GM18951 (cell line): ENCODE measurements around the gene LARP7.
"Not testable (repeated sequence)": the region's sequence is repeated elsewhere in the genome, so short reads cannot be mapped to it uniquely, and the experiment has no call there.

Experiments used
- POLR2A ChIP-seq: IDR thresholded peaks from 4 replicates; pipeline ENCODE4 v1.6.1; 2011; ENCODE audit warnings: mild to moderate bottlenecking; ENCODE audit not compliant: insufficient read length, insufficient read depth; ENCODE audit errors: extremely low read depth
- in situ Hi-C: fragments of 300-500 bp; cut with MboI; formaldehyde crosslinking; loops from one replicate; pipeline ENCODE4 v1.12.0; 2022; ENCODE audit warnings: low sequenced_read_pairs, mixed read lengths, inconsistent platforms; ENCODE audit not compliant: unreplicated experiment

LARP7 gene

GRCh38 chr4:112673686-112674085 is 36.7 kb downstream of the LARP7 start:
- TF ChIP-seq POLR2A: no peak
- in situ Hi-C loops: no loop called here

GRCh38 chr4:112674376-112674775 is 37.4 kb downstream of the LARP7 start:
- TF ChIP-seq POLR2A: no peak
- in situ Hi-C loops: no loop called here

- no peak for TF ChIP-seq POLR2A
- in situ Hi-C loops: no loop called here
These were observed 40.7 kb downstream of the LARP7 start for GRCh38 chr4:112677519-112678091.

GRCh38 chr4:112680996-112681395 is 44.1 kb downstream of the LARP7 start:
- in situ Hi-C loops: no loop called here
- TF ChIP-seq POLR2A: no peak

- in situ Hi-C loops: no loop called here
- no peak for TF ChIP-seq POLR2A
These were observed 56.6 kb downstream of the LARP7 start for GRCh38 chr4:112693507-112693906.

- in situ Hi-C loops: no loop called here
These were observed 63.7 kb downstream of the LARP7 start for GRCh38 chr4:112700679-112701078.

GRCh38 chr4:112702892-112703291 is 65.9 kb downstream of the LARP7 start:
- TF ChIP-seq POLR2A: no peak
- in situ Hi-C loops: no loop called here

More at GRCh38 chr4:112700679-112701078, 63.7 kb downstream of the LARP7 start:
- TF ChIP-seq POLR2A: no peak

- in situ Hi-C loops: no loop called here
- TF ChIP-seq POLR2A: no peak
These were observed 67.4 kb downstream of the LARP7 start for GRCh38 chr4:112704322-112704721.

GRCh38 chr4:112704991-112705845 is 68.3 kb downstream of the LARP7 start:
- in situ Hi-C loops: no loop called here
- no peak for TF ChIP-seq POLR2A

- in situ Hi-C loops: not testable (repeated sequence)
These were observed 69.2 kb downstream of the LARP7 start for GRCh38 chr4:112705891-112706839.

- TF ChIP-seq POLR2A: no peak
- in situ Hi-C loops: no loop called here
These were observed 69.9 kb downstream of the LARP7 start for GRCh38 chr4:112706840-112707207.
